SK-N-MC (cell line): ENCODE measurements around the gene IMPA2.

Source experiments
- EZH2 ChIP-seq: fragments of 200-600 bp; sonication (generic); IDR thresholded peaks from one replicate; pipeline ENCODE4 v1.6.1; 2017; ENCODE audit warnings: antibody characterized with exemption
- FOXP2 ChIP-seq: optimal IDR thresholded peaks from 2 replicates; pipeline ENCODE3; 2011; ENCODE audit warnings: mild to moderate bottlenecking, moderate library complexity; ENCODE audit not compliant: insufficient read depth; ENCODE audit errors: extremely low read length, control extremely low read depth
- POLR2AphosphoS5 ChIP-seq: IDR thresholded peaks from 2 replicates; pipeline ENCODE4 v1.6.1; 2012; ENCODE audit warnings: mild to moderate bottlenecking, low read depth, low read length, borderline replicate concordance

GRCh38 chr18:11996907-11997306, 15.6 kb downstream of the IMPA2 start:
- TF ChIP-seq POLR2AphosphoS5 (no peak), EZH2 (no peak), FOXP2 (no peak)
